WTC11 (cell line): ENCODE results near the gene DNAJC2.

Experiments used
- ELF4 ChIP-seq: sonication (generic); formaldehyde crosslinking; IDR thresholded peaks from 2 replicates; pipeline ENCODE4 v1.8.1; 2022; ENCODE audit warnings: low read depth, mild to moderate bottlenecking, moderate library complexity, missing genetic modification reagents
- FOXJ3 ChIP-seq: sonication (generic); formaldehyde crosslinking; IDR thresholded peaks from 2 replicates; pipeline ENCODE4 v1.9.0; 2021; ENCODE audit warnings: missing genetic modification reagents, mild to moderate bottlenecking, borderline replicate concordance
- GRHL2 ChIP-seq: fragments of 250-450 bp; sonication (Bioruptor Pico); IDR thresholded peaks from 2 replicates; pipeline ENCODE4 v1.8.0; 2022; ENCODE audit warnings: mild to moderate bottlenecking, moderate library complexity; ENCODE audit not compliant: insufficient replicate concordance, severe bottlenecking
- IRF2 ChIP-seq: sonication (generic); formaldehyde crosslinking; IDR thresholded peaks from 2 replicates; pipeline ENCODE4 v1.8.0; 2022; ENCODE audit warnings: low read depth, missing genetic modification reagents, borderline replicate concordance
- NR3C1 ChIP-seq: sonication (generic); formaldehyde crosslinking; conservative IDR thresholded peaks from 2 replicates; pipeline ENCODE4 v1.8.1; 2023; ENCODE audit warnings: low read depth, mild to moderate bottlenecking, missing genetic modification reagents
- TF ChIP-seq, protein P1 (sequence below): fragments of 200-600 bp; IDR thresholded peaks from 2 replicates; pipeline ENCODE4 v1.8.0; 2022; ENCODE audit warnings: antibody characterized with exemption
- TF ChIP-seq, protein P2 (sequence below): sonication (generic); formaldehyde crosslinking; IDR thresholded peaks from 2 replicates; pipeline ENCODE4 v1.8.0; 2022; ENCODE audit warnings: missing genetic modification reagents
- TF ChIP-seq, protein P3 (sequence below): sonication (generic); formaldehyde crosslinking; IDR thresholded peaks from 2 replicates; pipeline ENCODE4 v1.8.1; 2023; ENCODE audit warnings: mild to moderate bottlenecking, missing genetic modification reagents
- TF ChIP-seq, protein P4 (sequence below): sonication (generic); formaldehyde crosslinking; IDR thresholded peaks from 2 replicates; pipeline ENCODE4 v1.8.1; 2023; ENCODE audit warnings: mild to moderate bottlenecking, missing genetic modification reagents, moderate library complexity
- TF ChIP-seq, protein P5 (sequence below): sonication (generic); formaldehyde crosslinking; IDR thresholded peaks from 2 replicates; pipeline ENCODE4 v1.8.0; 2022; ENCODE audit warnings: mild to moderate bottlenecking, missing genetic modification reagents
- TF ChIP-seq, protein P6 (sequence below): sonication (generic); formaldehyde crosslinking; IDR thresholded peaks from 2 replicates; pipeline ENCODE4 v1.8.1; 2022; ENCODE audit warnings: mild to moderate bottlenecking, moderate library complexity, missing genetic modification reagents
- TF ChIP-seq, protein P7 (sequence below): sonication (generic); formaldehyde crosslinking; conservative IDR thresholded peaks from 2 replicates; pipeline ENCODE4 v1.8.1; 2023; ENCODE audit warnings: mild to moderate bottlenecking, low read depth, missing genetic modification reagents, moderate library complexity

DNA sequence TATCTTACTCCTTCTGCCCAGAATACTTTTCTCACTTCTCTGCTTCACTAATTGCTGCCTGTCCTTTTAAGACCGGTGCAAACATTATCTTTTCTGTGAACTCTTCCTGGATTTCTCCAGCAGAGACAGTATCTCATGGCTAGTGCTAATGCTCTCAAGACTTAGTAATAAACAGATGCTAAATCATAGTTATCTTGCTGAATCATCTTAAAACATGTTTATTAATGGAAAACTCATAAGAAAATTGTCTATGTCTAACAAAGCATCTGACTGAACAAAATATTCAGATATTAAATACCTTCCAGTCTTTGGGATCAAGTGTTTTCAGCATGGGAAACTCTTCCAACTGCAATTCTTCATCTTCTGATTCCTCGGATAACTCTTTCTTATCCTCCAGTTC, 3.1 kb downstream of the DNAJC2 start:
- TF ChIP-seq, protein P1, sequence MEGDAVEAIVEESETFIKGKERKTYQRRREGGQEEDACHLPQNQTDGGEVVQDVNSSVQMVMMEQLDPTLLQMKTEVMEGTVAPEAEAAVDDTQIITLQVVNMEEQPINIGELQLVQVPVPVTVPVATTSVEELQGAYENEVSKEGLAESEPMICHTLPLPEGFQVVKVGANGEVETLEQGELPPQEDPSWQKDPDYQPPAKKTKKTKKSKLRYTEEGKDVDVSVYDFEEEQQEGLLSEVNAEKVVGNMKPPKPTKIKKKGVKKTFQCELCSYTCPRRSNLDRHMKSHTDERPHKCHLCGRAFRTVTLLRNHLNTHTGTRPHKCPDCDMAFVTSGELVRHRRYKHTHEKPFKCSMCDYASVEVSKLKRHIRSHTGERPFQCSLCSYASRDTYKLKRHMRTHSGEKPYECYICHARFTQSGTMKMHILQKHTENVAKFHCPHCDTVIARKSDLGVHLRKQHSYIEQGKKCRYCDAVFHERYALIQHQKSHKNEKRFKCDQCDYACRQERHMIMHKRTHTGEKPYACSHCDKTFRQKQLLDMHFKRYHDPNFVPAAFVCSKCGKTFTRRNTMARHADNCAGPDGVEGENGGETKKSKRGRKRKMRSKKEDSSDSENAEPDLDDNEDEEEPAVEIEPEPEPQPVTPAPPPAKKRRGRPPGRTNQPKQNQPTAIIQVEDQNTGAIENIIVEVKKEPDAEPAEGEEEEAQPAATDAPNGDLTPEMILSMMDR, result no peak
- no peak for TF ChIP-seq IRF2 (CRISPR knock-in tag)
- TF ChIP-seq, protein P2, sequence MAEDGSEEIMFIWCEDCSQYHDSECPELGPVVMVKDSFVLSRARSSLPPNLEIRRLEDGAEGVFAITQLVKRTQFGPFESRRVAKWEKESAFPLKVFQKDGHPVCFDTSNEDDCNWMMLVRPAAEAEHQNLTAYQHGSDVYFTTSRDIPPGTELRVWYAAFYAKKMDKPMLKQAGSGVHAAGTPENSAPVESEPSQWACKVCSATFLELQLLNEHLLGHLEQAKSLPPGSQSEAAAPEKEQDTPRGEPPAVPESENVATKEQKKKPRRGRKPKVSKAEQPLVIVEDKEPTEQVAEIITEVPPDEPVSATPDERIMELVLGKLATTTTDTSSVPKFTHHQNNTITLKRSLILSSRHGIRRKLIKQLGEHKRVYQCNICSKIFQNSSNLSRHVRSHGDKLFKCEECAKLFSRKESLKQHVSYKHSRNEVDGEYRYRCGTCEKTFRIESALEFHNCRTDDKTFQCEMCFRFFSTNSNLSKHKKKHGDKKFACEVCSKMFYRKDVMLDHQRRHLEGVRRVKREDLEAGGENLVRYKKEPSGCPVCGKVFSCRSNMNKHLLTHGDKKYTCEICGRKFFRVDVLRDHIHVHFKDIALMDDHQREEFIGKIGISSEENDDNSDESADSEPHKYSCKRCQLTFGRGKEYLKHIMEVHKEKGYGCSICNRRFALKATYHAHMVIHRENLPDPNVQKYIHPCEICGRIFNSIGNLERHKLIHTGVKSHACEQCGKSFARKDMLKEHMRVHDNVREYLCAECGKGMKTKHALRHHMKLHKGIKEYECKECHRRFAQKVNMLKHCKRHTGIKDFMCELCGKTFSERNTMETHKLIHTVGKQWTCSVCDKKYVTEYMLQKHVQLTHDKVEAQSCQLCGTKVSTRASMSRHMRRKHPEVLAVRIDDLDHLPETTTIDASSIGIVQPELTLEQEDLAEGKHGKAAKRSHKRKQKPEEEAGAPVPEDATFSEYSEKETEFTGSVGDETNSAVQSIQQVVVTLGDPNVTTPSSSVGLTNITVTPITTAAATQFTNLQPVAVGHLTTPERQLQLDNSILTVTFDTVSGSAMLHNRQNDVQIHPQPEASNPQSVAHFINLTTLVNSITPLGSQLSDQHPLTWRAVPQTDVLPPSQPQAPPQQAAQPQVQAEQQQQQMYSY (CRISPR knock-in tag), result no peak
- no peak for TF ChIP-seq GRHL2 (CRISPR knock-in tag)
- TF ChIP-seq, protein P3, sequence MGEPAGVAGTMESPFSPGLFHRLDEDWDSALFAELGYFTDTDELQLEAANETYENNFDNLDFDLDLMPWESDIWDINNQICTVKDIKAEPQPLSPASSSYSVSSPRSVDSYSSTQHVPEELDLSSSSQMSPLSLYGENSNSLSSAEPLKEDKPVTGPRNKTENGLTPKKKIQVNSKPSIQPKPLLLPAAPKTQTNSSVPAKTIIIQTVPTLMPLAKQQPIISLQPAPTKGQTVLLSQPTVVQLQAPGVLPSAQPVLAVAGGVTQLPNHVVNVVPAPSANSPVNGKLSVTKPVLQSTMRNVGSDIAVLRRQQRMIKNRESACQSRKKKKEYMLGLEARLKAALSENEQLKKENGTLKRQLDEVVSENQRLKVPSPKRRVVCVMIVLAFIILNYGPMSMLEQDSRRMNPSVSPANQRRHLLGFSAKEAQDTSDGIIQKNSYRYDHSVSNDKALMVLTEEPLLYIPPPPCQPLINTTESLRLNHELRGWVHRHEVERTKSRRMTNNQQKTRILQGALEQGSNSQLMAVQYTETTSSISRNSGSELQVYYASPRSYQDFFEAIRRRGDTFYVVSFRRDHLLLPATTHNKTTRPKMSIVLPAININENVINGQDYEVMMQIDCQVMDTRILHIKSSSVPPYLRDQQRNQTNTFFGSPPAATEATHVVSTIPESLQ (CRISPR knock-in tag), result no peak
- TF ChIP-seq, protein P4, sequence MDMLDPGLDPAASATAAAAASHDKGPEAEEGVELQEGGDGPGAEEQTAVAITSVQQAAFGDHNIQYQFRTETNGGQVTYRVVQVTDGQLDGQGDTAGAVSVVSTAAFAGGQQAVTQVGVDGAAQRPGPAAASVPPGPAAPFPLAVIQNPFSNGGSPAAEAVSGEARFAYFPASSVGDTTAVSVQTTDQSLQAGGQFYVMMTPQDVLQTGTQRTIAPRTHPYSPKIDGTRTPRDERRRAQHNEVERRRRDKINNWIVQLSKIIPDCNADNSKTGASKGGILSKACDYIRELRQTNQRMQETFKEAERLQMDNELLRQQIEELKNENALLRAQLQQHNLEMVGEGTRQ (CRISPR knock-in tag), result no peak
- TF ChIP-seq, protein P5, sequence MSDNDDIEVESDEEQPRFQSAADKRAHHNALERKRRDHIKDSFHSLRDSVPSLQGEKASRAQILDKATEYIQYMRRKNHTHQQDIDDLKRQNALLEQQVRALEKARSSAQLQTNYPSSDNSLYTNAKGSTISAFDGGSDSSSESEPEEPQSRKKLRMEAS (CRISPR knock-in tag), result no peak
- TF ChIP-seq NR3C1 (CRISPR knock-in tag), result no peak
- TF ChIP-seq ELF4 (CRISPR knock-in tag), result no peak
- no peak for TF ChIP-seq FOXJ3 (CRISPR knock-in tag)
- TF ChIP-seq, protein P6, sequence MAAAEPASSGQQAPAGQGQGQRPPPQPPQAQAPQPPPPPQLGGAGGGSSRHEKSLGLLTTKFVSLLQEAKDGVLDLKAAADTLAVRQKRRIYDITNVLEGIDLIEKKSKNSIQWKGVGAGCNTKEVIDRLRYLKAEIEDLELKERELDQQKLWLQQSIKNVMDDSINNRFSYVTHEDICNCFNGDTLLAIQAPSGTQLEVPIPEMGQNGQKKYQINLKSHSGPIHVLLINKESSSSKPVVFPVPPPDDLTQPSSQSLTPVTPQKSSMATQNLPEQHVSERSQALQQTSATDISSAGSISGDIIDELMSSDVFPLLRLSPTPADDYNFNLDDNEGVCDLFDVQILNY (CRISPR knock-in tag), result no peak
- TF ChIP-seq, protein P7, sequence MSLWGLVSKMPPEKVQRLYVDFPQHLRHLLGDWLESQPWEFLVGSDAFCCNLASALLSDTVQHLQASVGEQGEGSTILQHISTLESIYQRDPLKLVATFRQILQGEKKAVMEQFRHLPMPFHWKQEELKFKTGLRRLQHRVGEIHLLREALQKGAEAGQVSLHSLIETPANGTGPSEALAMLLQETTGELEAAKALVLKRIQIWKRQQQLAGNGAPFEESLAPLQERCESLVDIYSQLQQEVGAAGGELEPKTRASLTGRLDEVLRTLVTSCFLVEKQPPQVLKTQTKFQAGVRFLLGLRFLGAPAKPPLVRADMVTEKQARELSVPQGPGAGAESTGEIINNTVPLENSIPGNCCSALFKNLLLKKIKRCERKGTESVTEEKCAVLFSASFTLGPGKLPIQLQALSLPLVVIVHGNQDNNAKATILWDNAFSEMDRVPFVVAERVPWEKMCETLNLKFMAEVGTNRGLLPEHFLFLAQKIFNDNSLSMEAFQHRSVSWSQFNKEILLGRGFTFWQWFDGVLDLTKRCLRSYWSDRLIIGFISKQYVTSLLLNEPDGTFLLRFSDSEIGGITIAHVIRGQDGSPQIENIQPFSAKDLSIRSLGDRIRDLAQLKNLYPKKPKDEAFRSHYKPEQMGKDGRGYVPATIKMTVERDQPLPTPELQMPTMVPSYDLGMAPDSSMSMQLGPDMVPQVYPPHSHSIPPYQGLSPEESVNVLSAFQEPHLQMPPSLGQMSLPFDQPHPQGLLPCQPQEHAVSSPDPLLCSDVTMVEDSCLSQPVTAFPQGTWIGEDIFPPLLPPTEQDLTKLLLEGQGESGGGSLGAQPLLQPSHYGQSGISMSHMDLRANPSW (CRISPR knock-in tag), result no peak
